HFF-Myc (cell line): Measurements from ENCODE around the gene RYR3.

Source experiments
- DNase-seq: peaks from one replicate; pipeline ENCODE4 v3.0.0-alpha.2; 2011; ENCODE audit warnings: low read depth; ENCODE audit errors: extremely low read depth
- H3K4me3 ChIP-seq: replicated peaks from 2 replicates; pipeline ENCODE4 v1.5.1; 2011; ENCODE audit warnings: low read depth, mild to moderate bottlenecking, control low read depth, low read length
- TF ChIP-seq, protein P1 (sequence below): IDR thresholded peaks from 2 replicates; pipeline ENCODE4 v1.5.1; 2012; ENCODE audit warnings: mild to moderate bottlenecking, low read depth, low read length, control low read depth; ENCODE audit errors: missing control alignments

The RYR3 gene

DNA sequence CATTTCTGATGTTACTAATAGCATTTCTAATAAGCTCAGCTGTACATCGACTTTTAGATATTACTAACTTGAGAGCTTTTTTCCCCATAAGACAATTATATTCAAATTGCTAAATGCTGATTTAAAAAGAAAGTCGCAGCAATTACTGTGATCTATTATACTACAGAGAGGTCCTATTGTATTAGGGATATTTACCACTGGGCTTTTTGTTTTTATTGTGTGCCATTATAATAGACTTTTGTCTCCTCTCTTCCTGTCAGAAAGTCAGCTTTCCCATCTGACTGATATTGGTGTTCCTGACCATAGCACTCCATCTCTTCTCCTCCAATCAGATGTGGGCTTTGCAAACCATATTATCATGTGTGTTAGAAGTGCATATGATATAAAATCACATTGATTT, 27.2 kb upstream of the RYR3 start:
- DNase-seq = no peak
- H3K4me3 ChIP-seq = no peak overlapping the region
- TF ChIP-seq, protein P1, sequence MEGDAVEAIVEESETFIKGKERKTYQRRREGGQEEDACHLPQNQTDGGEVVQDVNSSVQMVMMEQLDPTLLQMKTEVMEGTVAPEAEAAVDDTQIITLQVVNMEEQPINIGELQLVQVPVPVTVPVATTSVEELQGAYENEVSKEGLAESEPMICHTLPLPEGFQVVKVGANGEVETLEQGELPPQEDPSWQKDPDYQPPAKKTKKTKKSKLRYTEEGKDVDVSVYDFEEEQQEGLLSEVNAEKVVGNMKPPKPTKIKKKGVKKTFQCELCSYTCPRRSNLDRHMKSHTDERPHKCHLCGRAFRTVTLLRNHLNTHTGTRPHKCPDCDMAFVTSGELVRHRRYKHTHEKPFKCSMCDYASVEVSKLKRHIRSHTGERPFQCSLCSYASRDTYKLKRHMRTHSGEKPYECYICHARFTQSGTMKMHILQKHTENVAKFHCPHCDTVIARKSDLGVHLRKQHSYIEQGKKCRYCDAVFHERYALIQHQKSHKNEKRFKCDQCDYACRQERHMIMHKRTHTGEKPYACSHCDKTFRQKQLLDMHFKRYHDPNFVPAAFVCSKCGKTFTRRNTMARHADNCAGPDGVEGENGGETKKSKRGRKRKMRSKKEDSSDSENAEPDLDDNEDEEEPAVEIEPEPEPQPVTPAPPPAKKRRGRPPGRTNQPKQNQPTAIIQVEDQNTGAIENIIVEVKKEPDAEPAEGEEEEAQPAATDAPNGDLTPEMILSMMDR = no peak

GRCh38 chr15:33284336-33284735, 26.4 kb upstream of the RYR3 start:
- H3K4me3 ChIP-seq = no peak overlapping the region
- no peak for DNase-seq
- TF ChIP-seq, protein P1 = no peak

- peak; percentile 31 for DNase-seq
- no peak overlapping the region for H3K4me3 ChIP-seq
- TF ChIP-seq, protein P1 = peak; percentile 67
These were observed 18.0 kb upstream of the RYR3 start for GRCh38 chr15:33292717-33293307.

GRCh38 chr15:33293713-33294334, 16.9 kb upstream of the RYR3 start:
- no peak for DNase-seq
- TF ChIP-seq, protein P1 = no peak
- H3K4me3 ChIP-seq = no peak overlapping the region

DNA sequence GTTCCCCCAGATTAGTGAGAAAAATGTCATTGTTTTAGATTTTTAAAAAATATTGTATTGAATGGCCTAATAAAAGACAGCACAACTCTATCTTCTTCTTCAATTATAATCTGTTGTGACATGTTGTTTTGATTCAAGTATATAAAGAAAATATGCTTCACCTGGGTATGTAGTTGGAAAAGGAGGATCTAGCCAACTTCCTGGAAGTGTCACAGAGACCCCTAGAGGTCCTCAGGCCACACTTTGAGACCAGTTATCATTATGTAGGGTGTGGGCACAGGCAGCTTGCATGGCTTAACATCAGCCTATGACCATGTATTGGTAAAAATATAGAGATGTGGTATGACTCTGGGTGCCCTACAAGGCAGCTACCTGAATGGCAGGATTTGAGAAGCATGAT, 14.7 kb upstream of the RYR3 start:
- no peak overlapping the region for H3K4me3 ChIP-seq
- TF ChIP-seq, protein P1 = no peak
- DNase-seq = no peak

- no peak for DNase-seq
- TF ChIP-seq, protein P1 = no peak
- no peak overlapping the region for H3K4me3 ChIP-seq
These were observed 13.9 kb upstream of the RYR3 start for GRCh38 chr15:33296856-33297255.
